ENCODE measurements around the gene DUOX1. TPM values are rescaled to one million over a fixed set of nuclear protein-coding genes. Genes with fewer than 3 reads are reported as not detected.
A peak's percentile ranks its signal among the peaks of the same experiment; 100 is the strongest.
"Not testable (repeated sequence)": the region's sequence is repeated elsewhere in the genome, so short reads cannot be mapped to it uniquely, and the experiment has no call there.

Gene DUOX1
- total and polyA plus RNA-seq, 7 donors: 0.03 to 0.94 (median 0.46) TPM

DNA sequence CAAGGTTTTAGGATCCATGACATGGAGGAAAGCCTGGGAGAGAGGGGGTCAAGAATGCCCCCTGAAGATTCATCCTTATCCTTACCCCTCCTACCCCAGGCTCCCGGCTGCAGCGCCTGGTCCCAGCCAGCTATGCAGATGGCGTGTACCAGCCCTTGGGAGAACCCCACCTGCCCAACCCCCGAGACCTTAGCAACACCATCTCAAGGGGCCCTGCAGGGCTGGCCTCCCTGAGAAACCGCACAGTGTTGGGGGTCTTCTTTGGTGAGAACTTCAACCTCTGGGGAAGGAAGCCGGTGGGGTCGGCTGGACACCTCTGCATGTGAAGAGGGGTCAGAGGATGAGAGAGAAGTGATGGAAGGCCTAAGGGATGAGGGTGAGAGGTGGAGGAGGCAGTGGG lies 4.3 kb downstream of the DUOX1 start:
- TF ChIP-seq, protein P1, sequence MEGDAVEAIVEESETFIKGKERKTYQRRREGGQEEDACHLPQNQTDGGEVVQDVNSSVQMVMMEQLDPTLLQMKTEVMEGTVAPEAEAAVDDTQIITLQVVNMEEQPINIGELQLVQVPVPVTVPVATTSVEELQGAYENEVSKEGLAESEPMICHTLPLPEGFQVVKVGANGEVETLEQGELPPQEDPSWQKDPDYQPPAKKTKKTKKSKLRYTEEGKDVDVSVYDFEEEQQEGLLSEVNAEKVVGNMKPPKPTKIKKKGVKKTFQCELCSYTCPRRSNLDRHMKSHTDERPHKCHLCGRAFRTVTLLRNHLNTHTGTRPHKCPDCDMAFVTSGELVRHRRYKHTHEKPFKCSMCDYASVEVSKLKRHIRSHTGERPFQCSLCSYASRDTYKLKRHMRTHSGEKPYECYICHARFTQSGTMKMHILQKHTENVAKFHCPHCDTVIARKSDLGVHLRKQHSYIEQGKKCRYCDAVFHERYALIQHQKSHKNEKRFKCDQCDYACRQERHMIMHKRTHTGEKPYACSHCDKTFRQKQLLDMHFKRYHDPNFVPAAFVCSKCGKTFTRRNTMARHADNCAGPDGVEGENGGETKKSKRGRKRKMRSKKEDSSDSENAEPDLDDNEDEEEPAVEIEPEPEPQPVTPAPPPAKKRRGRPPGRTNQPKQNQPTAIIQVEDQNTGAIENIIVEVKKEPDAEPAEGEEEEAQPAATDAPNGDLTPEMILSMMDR (IDR thresholded peaks at IDR 0.05): no peak
- ATAC-seq: no peak
- Histone ChIP-seq H3K4me3 (no peak overlapping the region), H3K36me3 (ENCODE audit: insufficient read depth in 1 of 2, low read depth in 1 of 2) (no peaks in the 10 kb centered on the region), H3K27ac (no peak overlapping the region), H3K27me3 (ENCODE audit: insufficient read depth in 3 of 3, low read length in 2 of 3) (peaks cover 0 to 56% (median 25%) of the 10 kb centered on the region in 3 donors), H3K4me1 (peaks cover 3% of the 10 kb centered on the region), H3K9me3 (no peaks in the 10 kb centered on the region)
- DNase-seq: no peak
- intact Hi-C loops (cut with DNase I): no loop called here
- 87 to 93% (median 92%) methylated on average over 7 of the region's 7 CpGs for WGBS, 3 donors

DNA sequence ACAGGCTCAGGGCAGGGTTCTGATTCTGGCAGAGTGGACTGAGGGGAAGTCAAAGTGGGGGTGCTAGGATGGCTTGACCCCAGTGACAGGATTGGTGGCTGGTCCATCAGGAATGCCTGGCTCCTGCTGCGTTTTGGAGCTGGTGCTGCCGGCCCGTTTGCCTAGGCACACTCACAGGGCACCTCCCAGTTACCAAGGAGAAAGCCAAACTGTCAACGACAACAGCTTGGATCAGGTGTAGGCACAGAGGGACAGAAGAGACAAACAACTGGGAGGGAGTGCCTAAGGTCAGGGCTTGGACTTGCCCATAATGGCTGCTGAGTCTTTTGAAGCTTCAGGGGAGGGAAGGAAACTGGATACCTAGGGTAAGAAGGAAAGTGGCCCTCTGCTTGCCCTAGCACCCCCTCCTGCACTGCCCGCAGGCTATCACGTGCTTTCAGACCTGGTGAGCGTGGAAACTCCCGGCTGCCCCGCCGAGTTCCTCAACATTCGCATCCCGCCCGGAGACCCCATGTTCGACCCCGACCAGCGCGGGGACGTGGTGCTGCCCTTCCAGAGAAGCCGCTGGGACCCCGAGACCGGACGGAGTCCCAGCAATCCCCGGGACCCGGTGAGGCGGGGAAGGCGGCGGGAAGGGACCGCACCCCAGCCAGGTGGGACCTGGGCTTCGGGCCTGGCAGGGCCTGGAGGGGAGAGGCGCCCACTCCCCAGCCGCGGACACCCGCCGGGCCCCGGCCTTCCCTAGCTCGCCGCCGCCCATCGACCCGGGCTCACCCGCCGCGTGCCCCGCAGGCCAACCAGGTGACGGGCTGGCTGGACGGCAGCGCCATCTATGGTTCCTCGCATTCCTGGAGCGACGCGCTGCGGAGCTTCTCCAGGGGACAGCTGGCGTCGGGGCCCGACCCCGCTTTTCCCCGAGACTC lies 5.1 kb downstream of the DUOX1 start:
- TF ChIP-seq, protein P1 (IDR thresholded peaks at IDR 0.05): no peak
- no peaks in the 10 kb centered on the region for H3K36me3 ChIP-seq (ENCODE audit: insufficient read depth in 1 of 2, low read depth in 1 of 2)
- ATAC-seq (peak; percentile 64 to 75 (median 67)), DNase-seq (no peak)
- H3K9me3 ChIP-seq: no peaks in the 10 kb centered on the region
- WGBS, 3 donors: 5 to 9% (median 8%) methylated on average over 30 to 57 of the region's 57 CpGs
- H3K4me3 ChIP-seq: peak overlapping the region; percentile 43
- no peak overlapping the region for H3K27ac ChIP-seq
- H3K4me1 ChIP-seq: peaks cover 3% of the 10 kb centered on the region
- H3K27me3 ChIP-seq (ENCODE audit: insufficient read depth in 3 of 3, low read length in 2 of 3): peaks cover 0 to 47% (median 18%) of the 10 kb centered on the region in 3 donors
- intact Hi-C loops (cut with DNase I): no loop called here

DNA sequence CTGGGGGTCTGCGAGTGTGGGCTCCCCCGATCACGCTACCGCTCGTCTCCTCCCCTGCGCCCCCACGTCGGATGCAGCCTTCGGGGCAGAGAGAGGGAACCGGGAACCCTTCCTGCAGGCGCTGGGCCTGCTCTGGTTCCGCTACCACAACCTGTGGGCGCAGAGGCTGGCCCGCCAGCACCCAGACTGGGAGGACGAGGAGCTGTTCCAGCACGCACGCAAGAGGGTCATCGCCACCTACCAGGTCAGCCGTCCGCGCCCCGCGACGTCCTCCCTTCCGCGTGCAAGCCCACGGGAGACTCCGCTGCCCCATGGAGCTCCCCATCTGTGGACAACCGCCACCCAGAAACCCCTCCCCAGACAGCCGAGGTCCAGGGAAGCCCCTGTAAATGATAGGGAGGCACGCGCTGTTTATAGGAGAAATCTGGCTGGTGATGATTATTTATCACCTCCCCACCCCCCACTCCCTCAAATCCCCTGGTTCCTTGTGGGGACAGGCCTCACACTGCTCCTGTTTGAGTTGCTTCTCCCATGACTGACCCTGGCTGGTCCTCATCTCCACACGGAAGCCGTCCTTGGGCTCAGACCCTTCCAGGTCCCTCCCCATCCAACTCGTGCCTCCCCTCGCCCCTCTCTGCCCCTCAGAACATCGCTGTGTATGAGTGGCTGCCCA lies 6.0 kb downstream of the DUOX1 start:
- H3K4me1 ChIP-seq; H3K36me3 ChIP-seq (ENCODE audit: insufficient read depth in 1 of 2, low read depth in 1 of 2); DNase-seq; H3K9me3 ChIP-seq; H3K27ac ChIP-seq; intact Hi-C loops (cut with DNase I); H3K4me3 ChIP-seq: not testable (repeated sequence)
- ATAC-seq: peak in 3 of 4 donors; percentile 4 to 36 (median 29)
- 6 to 12% (median 8%) methylated on average over 8 to 11 of the region's 37 CpGs for WGBS, 3 donors
- H3K27me3 ChIP-seq (ENCODE audit: insufficient read depth in 3 of 3, low read length in 2 of 3): peaks cover 0 to 38% (median 16%) of the 10 kb centered on the region in 3 donors

DNA sequence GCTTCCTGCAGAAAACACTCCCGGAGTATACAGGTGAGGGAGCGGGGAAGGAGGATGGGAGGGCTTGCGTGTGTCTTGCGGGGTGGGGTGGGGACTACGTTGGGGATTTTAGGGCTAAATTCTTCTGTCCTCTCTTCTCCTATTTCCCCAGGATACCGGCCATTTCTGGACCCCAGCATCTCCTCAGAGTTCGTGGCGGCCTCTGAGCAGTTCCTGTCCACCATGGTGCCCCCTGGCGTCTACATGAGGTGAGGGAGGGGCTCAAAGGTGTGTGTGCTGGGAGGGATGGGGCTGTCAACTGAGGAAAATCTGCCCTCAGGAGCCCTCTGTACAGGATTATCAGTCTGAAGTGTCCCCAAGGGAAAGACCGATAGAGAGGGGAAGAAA lies 6.6 kb downstream of the DUOX1 start:
- peaks cover 0 to 38% (median 16%) of the 10 kb centered on the region in 3 donors for H3K27me3 ChIP-seq (ENCODE audit: insufficient read depth in 3 of 3, low read length in 2 of 3)
- TF ChIP-seq, protein P1 (IDR thresholded peaks at IDR 0.05): no peak
- H3K4me3 ChIP-seq: no peak overlapping the region
- no peak for DNase-seq
- no peak for ATAC-seq
- H3K27ac ChIP-seq: no peak overlapping the region
- intact Hi-C loops (cut with DNase I): no loop called here
- H3K4me1 ChIP-seq: peaks cover 3% of the 10 kb centered on the region
- 12 to 18% (median 17%) methylated on average over 10 of the region's 10 CpGs for WGBS, 3 donors
- no peaks in the 10 kb centered on the region for H3K36me3 ChIP-seq (ENCODE audit: insufficient read depth in 1 of 2, low read depth in 1 of 2)
- no peaks in the 10 kb centered on the region for H3K9me3 ChIP-seq

DNA sequence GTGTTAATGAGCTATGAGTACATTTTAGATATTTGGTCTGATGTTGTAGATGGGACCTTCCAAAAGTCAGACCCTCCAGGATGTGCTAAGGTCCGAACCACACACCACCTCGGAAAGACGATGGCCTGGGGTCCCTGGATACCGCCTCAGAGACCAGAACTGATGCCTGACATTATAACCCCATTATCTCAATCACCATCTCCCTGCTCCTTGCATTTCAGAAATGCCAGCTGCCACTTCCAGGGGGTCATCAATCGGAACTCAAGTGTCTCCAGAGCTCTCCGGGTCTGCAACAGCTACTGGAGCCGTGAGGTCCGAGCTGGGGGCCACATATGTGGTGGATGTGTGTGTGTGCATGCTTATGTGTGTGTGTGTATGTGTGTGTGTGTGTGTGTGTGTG lies 7.9 kb downstream of the DUOX1 start:
- Histone ChIP-seq H3K36me3 (ENCODE audit: insufficient read depth in 1 of 2, low read depth in 1 of 2) (no peaks in the 10 kb centered on the region), H3K9me3 (no peaks in the 10 kb centered on the region), H3K27me3 (ENCODE audit: insufficient read depth in 3 of 3, low read length in 2 of 3) (peaks cover 0 to 32% (median 16%) of the 10 kb centered on the region in 3 donors), H3K4me3 (no peak overlapping the region), H3K4me1 (peaks cover 3% of the 10 kb centered on the region), H3K27ac (no peak overlapping the region)
- DNase-seq (no peak), ATAC-seq (no peak)
- TF ChIP-seq, protein P1 (IDR thresholded peaks at IDR 0.05): no peak
- intact Hi-C loops (cut with DNase I): no loop called here
- WGBS, 3 donors: 72 to 82% (median 74%) methylated on average over 8 of the region's 8 CpGs
